HG03196 (cell line): ENCODE data around the gene BCR.

ENCODE experiments used
- ATAC-seq: cut with Tn5 transposase; IDR thresholded peaks from one replicate; pipeline ENCODE4 v1.9.1; 2021; ENCODE audit not compliant: unreplicated experiment

The BCR gene

DNA sequence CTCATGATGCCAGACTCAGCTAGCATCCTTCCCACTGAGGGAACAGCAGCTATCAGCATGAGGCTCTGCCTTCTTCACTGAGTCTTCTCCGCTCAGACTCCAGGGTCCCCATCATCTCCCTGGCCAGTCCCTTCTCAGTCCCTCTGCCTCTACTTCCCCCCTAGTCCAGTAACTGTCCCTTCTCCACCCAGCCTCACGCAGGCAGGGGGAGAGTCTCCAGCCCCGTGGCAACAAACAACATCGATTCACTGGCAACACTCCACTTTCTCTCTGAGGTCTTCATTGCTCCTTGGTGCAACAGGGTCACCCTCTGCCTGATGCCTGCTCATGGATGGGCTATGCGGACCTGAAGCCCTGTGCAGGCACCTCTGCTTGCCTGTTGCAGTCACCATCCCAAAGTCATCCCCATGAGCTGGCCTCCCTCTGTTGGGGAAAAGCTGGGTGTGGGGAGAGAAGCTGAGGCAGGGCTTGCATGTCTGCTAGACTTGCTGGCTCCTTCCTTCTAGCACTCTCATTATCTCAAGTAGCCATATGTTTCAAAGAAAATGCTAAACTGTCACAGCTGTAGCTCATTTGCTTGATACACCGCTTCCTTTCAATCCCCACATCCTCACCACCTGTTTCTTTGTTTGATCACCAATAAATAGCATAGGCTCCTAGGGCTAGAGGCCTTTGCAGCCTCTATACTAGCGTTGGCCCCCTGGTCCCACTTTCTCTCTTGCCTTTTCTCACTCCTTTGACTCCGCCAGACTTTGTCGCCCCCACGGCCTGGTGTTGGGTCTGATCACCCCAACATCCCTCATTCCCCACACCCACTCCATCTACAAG, 4.3 kb upstream of the BCR start:
- ATAC-seq: no peak

DNA sequence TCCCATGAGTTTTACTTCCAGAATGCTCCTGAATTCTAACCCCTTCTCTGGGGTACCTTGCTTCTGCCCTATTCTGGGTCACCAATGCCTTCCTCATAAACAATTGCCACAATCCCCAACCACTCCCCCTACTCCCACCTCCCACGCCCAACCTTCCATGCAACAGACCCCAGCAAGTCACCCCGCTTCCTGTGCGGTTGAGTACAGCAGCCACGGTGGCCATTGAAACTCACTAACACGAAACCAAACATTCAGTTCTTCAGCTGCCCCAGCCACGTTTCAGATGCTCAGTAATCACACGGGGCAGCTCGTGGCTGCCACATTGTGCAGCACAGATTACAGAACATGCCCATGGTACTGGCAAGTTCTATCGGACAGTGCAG, 3.7 kb upstream of the BCR start:
- ATAC-seq: no peak

DNA sequence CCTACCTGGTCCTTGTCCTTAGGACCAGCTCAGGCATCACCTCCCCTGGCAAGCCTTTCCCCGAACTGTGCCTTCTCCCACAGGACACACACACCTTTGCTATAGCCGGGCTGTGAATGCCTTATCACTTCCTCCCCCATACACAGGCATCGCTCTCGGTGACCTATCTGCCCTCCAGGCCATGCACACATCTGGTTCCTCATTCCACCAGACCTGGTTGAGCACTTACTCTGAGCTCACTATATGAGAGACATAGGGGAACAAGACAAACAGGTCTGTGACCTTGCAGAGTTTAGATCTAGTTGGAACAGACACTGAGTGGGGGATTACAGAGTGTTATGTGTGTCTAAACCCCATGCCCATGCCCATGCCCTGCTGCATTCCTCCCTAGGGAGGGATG, 3.1 kb upstream of the BCR start:
- no peak for ATAC-seq

DNA sequence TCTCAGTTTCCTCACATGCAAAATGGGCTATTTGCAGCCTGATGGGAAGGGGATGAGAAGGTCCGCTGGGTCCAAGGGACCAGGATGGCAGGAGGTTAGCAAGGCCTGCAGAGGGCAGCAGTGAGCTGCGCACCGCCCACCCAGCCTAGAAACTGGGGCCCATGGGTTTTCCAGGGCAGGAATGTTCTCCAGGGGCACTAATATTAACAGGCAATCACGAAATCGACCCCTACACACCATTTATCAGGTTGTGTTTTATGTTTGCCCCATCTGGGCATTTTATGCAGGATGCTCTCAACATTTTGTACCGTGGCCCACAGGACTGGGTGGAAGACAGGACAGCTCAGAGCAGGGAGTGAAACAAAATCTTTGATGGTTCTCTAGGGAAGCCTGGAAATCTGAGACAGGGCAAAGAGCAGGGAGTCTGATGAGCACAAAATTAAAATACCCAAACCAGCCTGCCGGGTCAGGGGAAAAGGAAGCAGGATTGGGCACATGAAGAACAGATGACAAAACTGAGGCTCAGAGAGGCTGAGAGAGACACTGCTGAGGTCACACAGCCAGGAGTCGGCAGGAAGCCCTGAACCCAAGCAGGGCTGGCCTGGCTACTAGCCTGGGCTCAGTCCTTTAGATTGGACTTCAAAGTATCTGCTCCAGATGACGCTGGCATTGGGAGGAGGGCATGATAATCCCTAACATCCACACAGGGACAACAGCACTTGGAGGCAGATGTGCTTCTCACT, 1.6 kb upstream of the BCR start:
- no peak for ATAC-seq

DNA sequence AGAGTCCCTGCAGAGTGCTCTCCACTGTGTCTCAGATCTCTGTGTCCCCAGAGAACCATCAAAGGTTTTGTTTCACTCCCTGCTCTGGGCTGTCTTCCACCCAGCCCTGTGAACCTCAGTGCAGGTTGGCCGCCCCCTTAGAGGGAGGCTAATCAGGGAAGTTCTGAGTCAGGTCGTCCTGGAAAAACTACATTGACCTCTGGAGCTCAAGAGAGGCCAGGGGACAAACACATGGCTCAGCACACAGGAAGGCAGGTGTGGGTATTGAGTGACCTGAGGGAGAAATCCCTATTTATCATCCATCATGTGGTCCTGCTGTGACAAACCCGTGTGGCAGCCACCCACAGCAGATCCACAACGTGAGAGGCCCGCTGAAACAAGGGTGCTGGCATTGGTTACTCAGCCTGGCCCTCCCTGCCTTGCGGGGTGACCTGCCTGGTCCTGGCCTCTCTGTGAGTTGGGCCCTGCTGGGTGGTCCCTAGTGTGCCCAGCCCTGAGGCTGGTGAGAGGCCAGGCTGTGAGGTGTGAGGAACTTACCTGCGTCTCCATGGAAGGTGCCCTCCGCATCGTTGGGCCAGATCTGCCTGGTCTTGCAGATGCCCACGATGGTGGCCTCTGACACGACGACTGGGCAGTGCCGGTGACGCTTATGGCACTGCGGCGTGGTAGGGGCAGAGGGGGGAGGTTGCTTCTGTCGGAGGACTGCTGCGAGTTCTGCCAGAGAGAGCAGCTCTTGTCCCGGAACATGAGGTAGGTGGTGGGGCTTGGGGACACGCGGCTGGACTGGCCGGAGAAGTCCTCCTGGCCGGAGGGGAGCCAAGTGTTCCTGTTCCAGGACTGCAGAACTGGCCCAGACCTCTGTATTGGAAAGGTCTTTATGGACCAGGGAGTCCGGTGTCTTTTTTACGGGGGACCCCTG, 669 bp upstream of the BCR start:
- ATAC-seq: no peak

DNA sequence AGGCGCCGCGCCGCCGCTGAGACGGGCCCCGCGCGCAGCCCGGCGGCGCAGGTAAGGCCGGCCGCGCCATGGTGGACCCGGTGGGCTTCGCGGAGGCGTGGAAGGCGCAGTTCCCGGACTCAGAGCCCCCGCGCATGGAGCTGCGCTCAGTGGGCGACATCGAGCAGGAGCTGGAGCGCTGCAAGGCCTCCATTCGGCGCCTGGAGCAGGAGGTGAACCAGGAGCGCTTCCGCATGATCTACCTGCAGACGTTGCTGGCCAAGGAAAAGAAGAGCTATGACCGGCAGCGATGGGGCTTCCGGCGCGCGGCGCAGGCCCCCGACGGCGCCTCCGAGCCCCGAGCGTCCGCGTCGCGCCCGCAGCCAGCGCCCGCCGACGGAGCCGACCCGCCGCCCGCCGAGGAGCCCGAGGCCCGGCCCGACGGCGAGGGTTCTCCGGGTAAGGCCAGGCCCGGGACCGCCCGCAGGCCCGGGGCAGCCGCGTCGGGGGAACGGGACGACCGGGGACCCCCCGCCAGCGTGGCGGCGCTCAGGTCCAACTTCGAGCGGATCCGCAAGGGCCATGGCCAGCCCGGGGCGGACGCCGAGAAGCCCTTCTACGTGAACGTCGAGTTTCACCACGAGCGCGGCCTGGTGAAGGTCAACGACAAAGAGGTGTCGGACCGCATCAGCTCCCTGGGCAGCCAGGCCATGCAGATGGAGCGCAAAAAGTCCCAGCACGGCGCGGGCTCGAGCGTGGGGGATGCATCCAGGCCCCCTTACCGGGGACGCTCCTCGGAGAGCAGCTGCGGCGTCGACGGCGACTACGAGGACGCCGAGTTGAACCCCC, 798 bp downstream of the BCR start:
- ATAC-seq: no peak

DNA sequence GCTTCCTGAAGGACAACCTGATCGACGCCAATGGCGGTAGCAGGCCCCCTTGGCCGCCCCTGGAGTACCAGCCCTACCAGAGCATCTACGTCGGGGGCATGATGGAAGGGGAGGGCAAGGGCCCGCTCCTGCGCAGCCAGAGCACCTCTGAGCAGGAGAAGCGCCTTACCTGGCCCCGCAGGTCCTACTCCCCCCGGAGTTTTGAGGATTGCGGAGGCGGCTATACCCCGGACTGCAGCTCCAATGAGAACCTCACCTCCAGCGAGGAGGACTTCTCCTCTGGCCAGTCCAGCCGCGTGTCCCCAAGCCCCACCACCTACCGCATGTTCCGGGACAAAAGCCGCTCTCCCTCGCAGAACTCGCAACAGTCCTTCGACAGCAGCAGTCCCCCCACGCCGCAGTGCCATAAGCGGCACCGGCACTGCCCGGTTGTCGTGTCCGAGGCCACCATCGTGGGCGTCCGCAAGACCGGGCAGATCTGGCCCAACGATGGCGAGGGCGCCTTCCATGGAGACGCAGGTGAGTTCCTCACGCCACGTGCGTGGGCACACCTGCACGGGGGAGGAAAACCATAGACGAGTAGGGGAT, 1.5 kb downstream of the BCR start:
- ATAC-seq: no peak

DNA sequence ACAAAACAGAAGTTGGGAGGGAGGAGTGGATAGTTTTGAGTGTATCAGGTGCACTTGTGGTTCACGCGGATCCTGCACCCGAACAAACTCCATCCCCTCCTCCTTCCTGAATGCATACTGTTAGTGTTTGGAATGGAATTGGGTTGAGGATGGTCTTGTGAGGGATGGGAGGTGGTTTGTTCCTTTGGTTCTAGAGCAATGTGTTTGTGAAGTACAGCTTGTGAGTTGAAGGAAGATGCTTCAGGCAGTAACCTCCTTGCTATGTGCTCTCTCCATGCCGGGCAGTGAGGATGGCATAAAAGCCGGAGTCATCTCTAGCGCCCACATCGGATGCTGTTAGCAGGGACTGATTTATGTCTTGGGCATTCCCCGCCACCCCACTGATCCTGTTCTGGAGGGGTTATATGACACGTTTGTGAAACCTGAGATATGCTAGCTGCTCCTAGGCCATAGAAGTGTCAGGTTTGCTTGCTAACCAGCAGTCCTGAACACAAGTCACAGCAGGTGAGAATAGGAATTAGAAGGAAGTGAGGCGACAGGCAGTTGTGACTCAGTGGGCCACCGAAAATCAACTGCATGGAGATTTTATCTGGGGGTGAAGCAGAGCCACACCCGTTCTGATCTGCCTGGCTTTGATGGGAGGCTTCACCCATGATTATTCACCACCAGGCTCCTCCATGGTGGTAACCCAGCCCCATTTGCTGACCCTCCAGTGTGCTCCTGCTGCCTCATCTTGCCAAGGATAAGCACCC, 2.2 kb downstream of the BCR start:
- no peak for ATAC-seq

DNA sequence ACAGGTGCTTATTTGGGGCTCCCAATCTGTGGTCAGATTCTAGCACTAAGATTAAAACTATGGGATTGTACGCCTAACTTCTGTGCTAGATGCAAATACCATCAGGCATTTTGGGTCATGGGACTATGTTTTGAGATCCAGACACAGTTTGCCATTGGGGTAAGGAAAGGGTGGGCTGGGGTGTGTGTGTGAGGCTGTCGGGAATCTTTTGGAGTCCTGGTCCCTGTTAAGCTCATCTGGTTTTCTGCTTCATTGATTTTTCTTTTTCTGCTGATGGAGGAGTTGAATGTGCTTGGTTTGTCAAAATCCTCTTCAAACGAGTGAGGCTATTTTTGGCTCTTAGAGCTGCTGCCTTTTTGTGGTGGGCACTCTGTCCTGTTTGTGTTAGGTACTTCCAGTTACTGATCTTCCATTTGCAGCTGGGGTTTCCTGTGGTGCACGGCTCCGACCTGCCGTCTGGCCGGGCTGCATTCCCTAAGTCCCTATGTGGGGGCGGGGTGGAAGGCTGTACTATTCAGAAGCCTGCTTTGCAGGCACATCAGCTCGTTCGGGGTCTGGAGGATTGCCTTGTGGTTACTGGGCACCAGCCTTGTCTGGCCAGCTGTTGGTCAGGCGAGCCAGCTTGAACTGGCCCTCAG, 2.9 kb downstream of the BCR start:
- no peak for ATAC-seq

DNA sequence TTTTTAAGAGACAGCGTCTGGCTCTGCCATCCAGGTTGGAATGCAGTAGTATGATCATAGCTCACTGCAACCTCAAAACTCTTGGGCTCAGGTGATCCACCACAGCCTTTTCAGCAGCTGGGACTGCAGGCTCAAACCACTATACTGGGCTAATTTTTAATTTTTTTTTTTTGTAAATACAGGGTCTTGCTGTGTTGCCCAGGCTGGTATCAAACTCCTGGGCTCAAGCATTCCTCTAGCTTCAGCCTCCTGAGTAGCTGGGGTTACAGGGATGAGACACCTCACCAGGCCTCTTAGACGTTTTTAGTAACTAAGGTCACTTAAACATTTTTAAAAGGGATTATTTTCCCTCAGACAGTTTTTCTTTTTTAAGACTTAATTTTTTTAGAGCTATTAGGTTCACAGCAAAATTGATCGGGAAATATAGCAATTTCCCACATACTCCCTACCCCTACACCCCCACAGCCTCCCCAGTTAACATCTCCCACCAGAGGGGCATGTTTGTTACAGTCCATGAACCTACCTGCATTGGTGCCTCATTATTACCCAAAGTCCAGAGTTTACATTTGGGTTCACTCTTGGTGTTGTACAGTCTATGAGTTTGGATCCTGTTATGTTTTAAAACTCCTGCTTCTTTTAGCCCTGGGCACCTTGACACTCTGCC, 3.9 kb downstream of the BCR start:
- no peak for ATAC-seq

DNA sequence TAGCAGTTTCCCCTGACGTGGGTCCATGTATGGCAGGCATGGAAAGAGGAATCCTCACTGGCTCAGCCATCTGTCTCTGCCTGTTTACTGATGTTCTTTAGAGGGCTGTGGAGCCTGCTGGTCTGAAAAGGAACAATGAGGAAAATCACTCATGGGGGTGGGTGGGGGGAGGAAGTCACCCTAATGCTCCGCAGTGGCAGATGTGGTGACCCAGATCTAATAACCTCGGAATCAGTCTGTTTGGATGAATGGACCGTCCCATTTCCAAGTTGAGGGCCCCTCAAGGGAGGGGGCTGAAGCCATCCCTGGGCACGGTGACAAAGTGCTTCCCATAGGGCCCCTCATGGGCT, 4.4 kb downstream of the BCR start:
- no peak for ATAC-seq

DNA sequence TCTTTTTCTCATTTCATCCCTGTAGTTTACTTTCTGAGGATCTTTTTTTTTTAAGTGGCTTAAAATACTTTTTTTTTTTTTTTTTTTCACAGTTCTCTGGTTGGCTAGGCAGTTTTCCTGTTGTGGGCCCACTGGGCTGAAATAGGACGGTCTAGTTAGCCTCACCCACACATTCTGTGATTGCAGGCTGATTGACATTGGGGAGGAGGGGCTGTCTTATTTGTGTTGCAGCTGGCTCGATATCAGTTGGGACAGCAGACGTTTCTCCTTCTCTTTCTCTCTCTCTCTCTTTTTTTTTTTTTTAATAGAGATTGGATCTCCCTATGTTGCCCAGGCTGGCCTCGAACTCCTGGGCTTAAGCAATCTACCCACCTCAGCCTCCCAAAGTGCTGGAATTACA, 6.9 kb downstream of the BCR start:
- no peak for ATAC-seq

DNA sequence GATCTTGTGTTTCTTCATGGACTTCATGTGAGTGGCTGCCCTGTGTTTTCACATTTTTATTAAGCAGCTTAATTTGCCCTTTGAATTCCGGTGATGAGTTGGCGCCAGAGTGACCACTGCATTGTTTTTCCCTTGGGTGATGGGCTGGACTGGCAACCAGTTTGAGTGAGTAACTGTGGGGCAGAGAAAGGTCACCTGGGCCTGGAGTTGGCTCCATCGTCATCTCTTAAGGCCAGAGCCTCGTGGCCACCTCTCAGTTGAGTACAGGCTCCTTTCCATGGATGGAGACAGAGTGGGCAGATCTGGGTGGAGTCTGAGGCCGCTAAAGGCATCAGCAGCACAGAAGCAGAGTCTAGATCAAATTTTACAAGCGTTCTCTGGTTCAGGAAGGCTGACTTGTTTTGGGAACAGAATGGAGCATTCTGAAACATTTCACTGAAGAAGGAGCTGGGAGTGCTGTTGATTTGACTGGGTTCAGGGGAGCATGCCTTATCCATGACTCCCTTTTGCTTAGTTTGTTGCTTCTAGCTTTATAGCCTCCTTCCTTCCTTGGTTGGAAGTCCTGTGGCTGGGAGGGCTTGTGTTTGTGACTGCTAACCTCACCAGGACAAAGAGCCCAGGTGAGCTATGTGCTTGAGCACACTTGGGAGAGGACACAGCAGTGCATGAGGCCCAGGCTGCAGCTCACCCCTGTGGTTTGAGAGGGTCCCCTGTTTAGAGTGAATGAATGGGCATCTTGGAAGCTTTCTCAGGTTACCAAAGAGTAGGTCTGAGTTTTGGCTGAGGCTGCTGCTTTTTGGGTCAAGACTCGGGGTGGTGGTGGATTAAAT, 7.8 kb downstream of the BCR start:
- no peak for ATAC-seq

DNA sequence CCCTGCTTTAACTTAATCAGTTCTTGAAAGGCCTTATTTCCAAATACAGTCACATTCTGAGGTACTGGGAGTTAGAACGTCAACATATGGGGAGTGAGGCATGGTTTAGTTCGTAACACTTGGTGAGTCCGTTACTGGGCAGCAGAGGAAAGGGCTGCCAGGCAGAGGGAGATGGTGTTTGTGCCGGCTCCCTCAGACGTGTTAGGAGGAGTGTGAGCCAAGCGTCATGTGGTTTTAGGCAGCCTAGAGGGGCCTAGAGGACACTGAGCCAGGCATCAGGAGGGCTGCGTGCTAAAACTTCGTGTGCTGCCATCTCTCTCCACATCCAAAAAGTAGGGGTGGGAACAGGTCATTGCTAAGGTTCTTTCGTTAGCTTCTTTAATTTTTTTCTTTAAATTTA, 10.2 kb downstream of the BCR start:
- no peak for ATAC-seq

DNA sequence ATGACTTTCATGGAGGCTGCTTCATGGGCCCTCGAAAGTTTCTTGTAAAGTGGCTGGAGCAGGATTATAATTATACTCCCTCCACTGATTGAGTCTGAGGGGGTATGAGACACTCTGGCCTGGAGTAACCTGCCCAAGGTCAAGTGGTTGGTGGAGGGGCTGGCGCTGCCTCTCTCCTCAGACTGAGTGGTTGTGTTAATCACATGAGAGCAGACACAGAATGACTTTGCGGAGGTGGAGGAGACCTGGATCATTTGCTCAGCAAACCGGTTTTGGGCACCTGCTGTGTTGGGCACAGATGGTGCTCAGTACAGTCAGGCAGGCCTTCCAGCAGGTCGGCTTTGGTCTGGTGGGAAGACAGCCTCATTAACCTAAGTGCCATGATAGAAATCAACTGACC, 11.8 kb downstream of the BCR start:
- ATAC-seq: no peak

DNA sequence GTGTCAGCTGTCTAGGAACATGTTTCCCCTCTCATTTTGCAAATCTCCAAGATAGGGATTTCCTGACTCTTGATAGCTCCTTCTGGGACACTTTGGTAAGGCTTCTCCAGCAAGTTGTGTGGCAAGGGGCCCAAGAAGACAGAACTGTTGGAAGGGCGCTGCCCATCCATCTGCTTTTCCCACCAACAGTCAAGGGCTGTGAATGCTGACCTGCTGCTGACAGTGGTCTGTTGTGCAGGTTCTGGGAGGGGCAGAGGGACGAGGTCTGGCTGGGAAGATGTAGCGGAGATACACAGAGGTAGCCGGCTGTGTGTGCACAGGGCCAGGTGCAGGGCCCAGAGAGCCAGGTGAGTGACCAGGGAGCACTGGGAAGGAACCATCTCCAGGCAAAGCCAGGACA, 12.2 kb downstream of the BCR start:
- no peak for ATAC-seq

DNA sequence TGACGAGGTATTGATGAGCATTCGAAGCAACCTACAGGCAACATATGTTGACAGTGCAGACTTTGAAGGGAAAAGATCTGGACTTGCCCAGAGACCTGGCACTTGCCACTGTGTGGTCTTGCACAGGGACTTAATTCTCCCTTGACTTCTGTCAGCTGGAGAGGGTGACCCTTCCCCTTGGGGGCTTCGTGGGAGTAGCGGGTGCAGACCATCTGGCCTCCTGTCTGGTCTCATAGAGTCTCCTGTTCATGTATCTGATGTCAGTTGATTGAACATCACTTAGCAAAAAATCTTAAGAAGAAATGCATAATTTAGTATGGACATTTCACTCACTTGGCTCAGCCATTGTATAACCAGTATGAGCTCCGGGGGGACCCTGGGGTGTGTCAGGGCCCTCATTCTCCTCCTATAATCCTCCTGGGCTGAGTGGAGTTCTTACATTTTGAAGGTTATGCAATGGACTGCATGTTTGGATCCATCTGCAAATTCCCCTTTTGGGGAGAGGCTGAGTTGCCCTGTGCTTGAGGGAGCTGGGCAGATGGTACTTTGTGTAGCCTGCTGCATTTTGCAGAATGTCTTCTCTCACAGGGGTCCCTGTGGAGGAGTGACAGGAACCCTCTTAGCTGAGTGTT, 13.0 kb downstream of the BCR start:
- ATAC-seq: no peak
